GM18517 (cell line): ENCODE data around the gene WDR54.
"Not testable (repeated sequence)": the region's sequence is repeated elsewhere in the genome, so short reads cannot be mapped to it uniquely, and the experiment has no call there.

Experiments
- ATAC-seq: cut with Tn5 transposase; IDR thresholded peaks from one replicate; pipeline ENCODE4 v1.9.1; 2021; ENCODE audit warnings: mild to moderate bottlenecking, moderate library complexity; ENCODE audit not compliant: unreplicated experiment

Gene WDR54

DNA sequence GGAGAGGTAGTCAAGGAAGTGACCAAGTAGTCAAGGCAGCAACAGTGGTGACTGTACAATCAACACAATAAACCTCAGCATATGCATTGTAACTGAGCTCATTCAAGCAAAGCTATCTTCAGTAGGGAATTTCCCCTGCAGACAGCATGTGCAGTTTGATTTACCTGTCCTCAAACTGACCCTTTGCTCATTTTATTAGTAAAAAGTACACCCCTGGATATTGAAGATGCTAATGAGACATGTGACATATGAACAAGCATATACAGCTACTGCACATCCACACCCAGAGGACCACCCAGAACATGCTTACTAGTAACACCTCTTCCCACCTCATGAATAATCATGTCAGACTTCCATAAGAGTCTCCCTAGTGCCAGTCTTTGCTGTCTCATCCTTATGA is 15.5 kb upstream of the WDR54 start:
- no peak for ATAC-seq

DNA sequence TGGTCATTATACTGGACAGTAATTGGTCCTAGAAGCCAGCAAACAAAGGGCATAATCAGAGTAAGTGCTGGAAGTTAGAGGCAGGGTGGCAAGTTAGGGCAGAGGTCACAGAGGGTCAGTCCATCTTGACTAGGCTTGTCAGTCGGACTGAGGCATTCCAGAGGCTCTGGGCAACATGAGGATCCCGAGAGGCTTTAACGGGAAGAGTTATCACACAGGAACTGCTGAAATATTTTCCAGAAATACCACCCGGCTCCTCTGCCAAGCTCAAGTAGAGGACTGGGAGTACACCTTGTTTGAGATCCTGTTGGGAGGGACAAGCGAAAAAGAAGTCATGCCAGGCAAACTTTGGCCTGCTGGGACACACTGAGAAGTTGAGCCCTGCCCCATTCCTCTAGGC is 13.8 kb upstream of the WDR54 start:
- ATAC-seq = no peak

DNA sequence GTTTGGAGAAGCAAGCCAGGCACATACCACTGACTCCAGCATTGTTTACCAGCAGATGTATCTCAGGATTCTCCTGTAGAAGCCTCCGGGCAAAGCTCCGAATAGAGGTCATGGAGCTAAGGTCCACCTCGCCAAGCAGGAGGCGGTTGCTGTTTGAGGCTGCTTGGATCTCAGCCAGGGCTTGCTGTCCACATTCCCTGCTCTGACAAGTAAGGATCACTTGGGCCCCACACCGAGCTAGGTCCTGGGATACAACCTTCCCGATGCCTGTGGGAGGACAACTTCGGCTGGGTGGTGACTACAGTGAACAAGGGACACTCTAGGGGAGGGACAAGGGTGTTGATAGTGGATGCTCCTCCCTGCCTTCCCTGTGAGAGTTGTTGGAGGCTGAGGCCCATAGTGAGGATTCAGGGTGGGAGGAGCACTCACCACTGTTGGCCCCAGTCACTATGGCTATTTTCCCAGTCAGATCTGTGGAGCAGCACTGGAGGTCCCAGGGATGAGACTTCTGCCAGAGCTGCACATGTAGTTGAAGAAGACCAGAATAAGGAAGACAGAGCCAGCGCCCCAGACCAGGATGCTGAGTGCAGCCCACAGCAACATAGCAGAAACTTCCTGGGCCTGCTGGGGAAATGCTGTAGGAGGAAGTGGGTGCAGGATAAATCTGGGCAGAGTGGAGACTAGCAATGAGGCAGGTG is 8.4 kb upstream of the WDR54 start:
- no peak for ATAC-seq

DNA sequence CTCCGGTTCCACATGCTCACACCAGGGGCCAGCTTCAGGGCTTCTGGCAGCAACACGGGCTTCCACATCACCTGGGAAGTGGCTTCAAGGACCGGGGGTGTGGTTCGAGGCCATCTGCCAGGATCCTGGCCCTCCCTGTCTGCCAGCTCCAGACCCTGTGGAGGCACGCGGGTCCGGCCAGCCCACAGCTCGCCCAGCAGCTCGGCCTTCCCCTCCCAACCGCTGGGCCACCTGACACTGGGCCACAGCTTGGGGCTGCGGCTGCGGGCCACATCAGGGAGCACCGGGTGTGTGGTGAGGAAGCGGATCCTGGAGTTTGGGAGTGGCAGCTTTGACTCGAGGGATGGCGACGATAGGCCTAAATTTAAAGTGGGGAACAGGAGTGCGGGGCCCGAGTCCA is 7.1 kb upstream of the WDR54 start:
- ATAC-seq = no peak

DNA sequence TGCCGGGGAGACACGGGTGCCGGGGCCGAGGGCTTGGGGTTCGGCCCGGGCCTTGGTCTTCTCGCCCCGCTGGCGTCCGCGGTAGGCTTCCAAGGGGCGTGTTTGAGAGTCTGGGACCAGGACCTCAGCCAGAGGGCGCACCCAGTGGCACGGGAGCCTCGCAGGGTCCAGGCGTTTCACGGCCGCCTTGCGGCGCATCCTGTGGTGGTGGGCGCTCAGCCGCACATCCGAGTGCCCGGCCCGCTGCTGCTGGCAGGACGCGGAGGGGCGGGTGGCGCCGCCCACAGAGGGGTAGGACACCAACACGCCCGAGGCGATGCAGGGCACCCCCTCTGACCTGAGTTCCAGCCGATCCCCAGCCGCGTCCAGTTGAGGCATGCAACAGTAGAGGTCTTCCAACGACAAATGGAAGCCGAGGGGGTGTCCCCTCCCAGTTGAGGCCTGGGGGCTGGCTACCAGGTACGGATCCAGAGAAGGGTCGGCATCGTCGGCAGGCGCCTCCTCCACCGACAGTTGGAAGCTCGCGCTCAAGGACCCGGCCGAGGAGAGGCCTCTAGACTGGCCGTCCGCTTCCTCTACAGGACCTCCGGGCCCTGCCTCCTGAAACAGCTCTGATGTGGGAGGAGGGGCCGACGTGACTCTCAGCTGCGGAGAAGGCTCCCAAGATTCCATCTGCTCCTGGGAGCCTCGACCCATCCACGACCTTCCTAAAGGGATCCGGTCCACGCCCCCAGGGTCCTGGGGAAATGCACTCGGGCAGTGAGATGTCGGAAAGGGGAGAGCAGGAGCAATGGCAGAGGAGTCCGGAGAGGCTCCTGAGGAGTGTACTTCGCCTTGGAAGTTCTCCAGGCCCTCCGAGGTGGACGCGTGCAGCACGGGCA is 6.4 kb upstream of the WDR54 start:
- ATAC-seq = no peak

DNA sequence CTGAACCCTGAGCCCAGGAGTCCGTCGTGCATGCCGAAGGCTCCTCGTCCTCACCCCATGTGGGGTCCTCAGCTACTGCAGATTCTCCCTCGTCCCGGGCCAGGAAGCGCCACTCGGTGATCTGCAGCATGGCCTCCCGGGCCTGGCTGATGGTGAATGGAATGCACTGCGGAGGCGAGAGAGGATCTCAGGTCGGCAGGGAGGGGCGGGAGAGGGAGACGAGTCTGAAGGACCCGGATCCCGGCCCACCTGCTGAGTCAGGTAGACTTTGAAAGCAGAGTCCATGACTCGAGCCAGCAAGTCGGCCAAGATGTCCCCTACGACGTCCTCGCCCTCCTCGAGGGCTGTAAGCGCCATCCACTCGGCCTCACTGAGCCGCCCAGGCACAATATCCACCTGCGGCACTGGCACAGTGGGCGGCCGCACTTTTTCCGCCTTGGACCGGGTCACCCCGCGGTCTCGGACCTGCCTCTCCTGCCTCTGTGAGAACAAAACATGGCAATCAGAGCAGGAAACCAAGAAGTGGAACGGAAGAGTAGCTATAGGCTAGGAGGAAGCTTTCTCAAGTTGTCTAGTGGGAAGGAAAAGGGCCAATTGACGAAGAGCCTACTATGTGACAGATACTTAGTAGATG is 5.7 kb upstream of the WDR54 start:
- no peak for ATAC-seq

DNA sequence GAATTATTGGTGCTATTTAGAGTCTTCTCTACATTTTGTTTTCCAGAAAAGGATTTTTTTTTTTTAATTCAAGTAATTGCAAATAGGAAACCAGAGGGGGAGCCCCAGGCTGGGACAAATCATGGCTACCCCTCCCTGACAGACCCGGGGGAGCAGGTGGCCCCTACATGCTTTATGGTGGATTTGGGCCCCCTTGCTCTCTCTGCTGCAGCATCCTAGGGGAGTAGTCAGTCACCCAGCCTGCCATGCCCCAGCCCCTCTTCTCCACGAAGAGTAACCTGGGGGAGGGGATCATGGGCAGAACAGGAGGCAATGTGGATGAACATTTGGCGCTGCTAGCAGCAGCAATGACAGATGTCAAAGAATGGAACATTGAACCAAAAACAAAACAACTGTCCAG is 4.8 kb upstream of the WDR54 start:
- ATAC-seq = no peak

DNA sequence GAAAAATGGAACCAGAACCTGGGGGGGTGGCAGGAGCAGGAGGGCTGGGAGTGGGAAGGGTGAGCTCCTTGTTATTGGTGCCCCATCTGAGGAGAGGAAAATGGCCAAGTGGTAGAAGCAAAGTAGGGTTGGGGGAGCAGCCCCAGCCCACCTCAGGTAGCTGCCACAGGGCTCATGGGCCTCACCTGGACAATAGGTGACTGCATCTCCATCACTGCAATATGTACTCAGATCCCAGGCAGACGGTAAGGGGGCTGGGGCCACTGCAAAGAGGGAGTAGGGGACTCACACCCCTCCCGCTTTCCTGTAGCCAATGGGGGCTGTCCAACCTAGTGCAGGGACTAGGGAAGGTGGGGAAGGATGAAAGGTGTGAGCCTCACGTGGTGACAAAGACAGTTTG is 4.3 kb upstream of the WDR54 start:
- ATAC-seq = no peak

DNA sequence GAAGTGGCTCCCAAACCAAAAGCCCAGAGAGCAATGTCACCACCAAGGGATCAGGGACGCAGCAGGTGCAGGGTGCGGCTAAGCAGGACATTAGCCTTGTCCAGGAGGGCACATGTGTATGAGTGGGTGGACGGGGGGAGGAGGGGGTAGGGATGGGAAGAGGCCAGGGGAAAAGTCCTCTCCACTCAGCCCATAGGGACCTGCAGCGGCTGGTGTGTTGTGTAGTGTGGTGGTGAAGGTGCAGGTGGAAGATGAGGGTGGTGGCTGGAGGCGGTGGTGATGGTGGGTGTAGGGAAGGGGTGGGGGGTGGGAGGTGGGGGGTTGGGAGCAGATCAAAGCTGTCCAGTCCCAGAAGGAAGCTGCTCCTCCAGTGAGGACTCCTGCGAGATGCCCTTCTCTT is 3.8 kb upstream of the WDR54 start:
- no peak for ATAC-seq

DNA sequence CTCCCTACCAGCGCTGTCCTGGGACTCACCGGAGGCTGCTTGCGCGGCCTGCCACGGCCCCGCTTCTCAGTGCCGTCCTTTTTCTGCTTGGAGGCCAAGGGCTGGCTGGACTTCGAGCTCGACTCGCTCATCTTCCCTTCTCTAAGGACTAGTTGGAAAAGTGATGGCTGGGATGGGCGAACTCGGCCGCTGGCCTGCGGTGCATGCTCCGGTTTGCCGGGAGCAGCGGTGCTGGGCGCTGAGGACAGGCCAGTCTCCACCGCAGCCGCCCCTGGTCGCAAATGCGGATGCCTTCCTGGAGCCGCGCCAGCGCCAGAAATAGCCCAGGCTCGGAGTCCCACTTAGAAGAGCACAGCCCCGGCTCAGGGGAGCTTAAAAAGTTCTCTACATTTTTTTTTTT is 3.2 kb upstream of the WDR54 start:
- no peak for ATAC-seq

DNA sequence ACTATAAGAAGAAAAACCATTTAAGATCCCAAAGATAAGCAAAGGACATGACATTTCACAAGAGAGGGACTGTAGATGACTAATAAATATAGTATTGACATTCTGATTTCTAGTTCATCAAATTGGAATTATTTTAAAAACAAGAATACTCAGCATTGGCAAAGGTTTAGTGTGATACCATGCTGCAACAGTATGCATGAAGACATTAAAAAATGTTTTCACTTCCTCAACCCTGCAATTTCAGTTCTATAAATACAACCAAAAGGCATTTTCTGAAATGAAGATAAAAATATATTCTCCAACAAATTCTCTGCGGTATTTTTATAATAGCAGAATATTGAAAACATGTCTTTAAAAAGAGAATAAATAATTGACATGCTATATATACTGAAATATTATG is 2.2 kb upstream of the WDR54 start:
- no peak for ATAC-seq

DNA sequence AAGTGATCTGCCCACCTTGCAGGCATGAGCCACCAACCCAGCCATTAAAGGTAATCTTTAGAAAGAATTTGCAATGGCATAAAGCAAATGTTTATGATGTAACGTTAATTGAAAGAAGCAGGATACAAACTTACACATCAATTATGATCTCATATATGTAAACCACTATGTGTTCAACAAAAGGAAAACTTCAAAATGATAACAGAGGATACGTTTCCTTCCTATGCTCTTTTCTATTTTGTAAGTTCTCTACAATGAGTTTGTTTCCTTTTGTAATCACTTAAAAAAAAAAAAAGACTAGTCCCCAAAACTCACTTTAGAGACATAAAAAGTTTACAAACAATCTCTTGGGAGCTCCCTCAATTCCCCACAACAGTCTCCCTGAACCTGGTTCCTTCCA is 1.5 kb upstream of the WDR54 start:
- no peak for ATAC-seq

DNA sequence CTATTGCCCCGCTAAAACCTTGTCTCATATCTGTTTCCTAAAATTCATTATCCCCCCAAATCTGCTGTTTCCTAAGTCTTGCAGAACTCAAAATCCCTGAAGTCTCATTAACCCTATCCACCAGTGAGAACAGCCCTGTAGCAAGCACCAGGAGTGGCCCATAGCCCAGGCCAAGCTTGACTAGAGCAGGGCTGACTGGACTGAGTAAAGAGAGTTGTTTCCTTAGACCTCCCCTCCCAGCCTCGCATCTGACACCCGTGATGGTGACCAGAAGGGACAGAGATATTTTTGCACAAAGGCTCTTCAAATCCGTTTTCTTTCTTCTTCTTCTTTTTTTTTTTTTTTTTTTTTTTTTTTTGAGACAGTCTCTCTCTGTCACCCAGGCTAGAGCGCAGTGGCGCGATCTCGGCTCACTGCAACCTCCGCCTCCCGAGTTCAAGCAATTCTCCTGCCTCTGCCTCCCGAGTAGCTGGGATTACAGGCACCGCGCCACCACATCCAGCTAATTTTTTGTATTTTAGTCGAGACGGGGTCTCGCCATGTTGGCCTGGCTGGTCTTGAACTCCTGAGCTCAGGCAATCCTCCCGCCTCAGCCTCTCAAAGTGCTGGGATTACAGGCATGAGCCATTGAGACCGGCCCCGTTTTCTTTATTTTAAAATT is 957 bp upstream of the WDR54 start:
- not testable (repeated sequence) for ATAC-seq

DNA sequence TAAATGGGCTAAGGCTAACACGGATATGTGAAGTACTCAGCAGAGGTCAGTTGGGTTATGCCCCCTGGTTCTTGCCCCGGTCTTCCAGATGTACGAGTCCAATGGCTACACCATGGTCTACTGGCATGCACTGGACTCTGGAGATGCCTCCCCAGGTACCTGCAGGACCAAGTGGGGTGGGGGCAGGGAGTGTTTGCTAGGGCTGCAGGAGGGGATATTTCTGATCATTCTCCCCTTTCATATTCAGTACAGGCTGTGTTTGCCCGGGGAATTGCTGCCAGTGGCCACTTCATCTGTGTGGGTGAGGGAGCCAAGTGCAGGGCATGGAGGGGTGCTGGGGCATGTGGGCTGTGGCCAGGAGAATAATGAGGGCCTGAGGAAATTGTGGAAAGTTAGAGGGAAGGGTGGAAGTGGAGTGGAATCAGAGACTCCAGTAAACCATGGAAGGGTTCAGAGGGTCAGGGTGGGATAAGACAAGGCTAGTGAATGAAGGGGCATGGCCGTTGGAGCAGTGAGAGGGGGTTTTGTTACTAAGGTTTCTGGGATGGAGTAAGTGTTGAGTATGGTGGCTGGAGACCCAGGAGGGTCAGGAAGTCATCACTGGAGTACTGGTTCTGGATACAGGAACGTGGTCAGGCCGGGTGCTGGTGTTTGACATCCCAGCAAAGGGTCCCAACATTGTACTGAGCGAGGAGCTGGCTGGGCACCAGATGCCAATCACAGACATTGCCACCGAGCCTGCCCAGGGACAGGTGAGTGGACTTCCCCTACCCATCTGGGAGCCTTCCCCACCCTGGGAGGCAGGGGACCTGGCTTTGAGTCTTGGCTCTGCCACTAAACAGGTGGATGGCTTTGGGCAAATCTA is 1.9 kb downstream of the WDR54 start:
- no peak for ATAC-seq

DNA sequence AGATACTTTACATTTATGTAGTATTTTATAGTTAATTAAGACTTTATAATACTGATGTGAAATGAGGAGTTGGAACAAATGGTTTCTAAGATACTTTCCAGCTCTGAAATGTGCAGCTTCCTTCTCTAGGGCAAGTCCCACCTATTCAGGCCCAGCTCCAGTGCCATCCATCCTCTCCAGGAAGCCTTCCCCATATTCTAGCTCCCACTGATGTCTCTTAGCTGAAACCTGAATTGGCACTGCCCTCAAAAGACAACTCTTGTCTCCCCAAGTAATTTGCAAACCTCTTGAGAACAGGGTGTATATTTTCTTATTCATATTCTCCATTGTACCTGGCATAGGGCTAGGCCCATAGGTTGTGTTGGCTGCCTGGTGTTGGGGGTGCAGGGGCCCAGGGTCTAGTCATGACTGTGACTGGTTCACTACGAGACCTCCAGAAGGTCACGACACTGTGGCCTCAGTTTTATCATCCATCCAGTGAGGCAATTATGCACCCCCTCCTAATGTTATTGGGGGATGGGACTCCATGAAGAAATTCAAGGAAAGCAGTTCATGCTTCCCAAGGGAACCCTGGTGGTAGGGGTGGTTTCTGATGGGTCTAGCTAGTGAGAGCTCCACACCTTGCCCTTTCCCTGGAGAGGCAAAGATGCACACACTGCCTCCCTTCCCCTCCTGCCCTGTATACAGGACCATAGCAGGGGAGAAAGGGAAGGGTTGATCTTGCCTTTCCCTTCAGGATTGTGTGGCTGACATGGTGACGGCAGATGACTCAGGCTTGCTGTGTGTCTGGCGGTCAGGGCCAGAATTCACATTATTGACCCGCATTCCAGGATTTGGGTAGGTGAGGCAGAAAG is 2.8 kb downstream of the WDR54 start:
- no peak for ATAC-seq

DNA sequence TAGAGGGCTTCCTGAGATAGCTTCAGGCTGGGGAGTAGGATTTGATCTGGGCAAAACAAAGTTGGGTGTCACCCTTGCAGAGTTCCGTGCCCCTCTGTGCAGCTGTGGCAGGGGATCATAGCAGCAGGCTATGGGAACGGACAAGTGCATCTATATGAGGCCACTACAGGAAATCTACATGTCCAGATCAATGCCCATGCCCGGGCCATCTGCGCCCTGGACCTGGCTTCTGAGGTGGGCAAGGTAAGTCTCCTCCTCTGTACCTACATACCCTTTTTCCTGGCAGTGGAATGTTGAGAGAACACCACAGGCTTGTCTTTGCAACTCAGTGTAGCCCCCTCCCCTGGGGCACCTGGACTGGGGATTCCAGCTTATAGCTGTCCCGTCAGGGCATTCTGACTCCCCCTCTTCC is 3.5 kb downstream of the WDR54 start:
- no peak for ATAC-seq

DNA sequence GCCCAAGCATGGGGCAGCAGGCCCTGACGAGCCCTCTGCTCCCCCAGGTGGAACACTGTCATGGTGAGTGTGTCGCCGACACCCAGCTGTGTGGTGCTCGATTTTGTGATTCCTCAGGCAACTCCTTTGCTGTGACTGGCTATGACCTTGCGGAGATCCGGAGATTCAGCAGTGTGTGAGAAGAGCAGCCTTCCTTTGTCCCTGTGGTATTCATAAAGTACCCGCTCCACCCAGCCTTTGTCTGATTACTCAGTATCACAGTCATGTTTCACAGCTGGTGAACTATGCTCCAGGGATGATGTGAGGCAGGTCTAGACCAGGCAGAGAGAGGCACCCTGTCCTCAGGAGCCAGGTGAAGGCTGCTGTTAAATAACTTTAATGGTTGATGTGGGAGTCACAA is 4.0 kb downstream of the WDR54 start:
- ATAC-seq = no peak

DNA sequence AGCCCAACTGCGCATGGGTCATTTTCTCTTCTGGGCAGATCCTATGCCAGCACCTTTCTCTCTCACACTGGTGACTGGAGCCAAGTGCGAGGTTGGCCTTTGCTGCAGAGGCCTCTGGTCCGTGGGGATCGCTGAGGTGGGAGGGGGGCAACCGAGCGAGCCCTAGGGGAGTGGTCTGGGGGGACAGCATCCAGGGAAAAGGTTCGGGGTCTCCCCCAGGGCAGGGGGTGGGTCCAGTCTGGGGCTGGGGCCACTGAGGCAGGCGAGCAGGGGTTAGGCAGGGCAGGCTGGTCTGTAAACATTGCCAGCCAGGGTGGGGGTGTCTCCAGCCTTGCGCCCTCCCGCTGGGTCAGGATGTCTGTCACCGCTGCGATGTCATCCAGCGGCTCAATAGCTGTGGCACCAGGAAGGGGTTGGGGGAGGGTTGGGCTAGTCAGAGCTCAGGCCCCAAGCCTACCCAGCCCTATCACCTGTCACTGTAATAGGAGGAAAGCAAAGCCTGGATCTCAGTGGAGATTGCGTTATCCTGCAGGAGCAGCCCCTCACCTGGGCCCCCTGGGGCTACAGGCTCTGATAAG is 4.7 kb downstream of the WDR54 start:
- ATAC-seq = no peak

DNA sequence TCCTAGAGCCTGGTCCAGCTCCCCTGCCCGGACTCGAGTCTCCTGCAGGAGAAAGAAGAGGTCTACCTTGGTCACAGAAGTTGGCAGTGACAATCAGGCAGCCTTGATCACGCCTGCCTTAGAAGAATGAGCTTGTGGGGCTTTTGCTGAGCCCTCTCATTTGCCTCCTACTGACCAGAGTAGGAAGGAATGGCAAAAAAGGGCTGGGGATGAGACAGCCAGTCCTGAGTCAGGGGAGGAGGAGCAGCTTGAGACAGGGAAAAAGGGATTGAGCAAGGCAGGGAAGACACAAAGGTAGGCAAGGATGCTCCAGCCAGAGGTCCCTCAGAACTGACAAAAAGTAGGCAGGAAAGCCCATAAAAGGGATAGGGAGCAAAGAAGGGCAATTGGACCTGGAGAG is 6.0 kb downstream of the WDR54 start:
- no peak for ATAC-seq
